Retinal pigment epithelial cell (primary cell): ENCODE results near the gene ST3GAL6.

Source experiments
- DNase-seq: peaks from one replicate; pipeline ENCODE4 v3.0.0-alpha.2; 2010; ENCODE audit warnings: low read depth
- H3K4me3 ChIP-seq: 2 replicates; pipeline ENCODE4 v1.5.1; 2011; ENCODE audit warnings: mild to moderate bottlenecking, low read length, control low read depth, moderate library complexity
- TF ChIP-seq, protein P1 (sequence below): conservative IDR thresholded peaks from 2 replicates; pipeline ENCODE4 v1.5.1; 2011; ENCODE audit warnings: low read depth, low read length, control low read depth, inconsistent platforms

ST3GAL6 gene

DNA sequence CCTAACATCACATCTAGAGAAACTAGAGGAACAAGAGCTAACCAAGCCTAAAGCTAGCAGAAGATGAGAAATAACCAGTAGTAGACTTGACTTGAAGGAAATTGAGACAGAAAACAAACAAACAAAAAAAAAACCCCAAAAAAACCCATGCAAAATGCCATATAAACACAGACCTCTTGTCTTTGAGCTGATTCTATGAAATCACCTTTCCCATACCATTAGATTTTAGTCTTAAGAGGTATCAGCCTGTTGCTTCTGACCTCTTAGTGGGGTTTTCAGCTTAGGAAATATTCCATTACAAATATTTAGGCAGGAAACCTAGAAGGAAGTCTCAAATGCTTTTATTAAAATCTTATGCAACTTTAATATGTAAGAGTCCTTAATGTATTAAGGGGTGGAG is 23.9 kb upstream of the ST3GAL6 start:
- TF ChIP-seq, protein P1, sequence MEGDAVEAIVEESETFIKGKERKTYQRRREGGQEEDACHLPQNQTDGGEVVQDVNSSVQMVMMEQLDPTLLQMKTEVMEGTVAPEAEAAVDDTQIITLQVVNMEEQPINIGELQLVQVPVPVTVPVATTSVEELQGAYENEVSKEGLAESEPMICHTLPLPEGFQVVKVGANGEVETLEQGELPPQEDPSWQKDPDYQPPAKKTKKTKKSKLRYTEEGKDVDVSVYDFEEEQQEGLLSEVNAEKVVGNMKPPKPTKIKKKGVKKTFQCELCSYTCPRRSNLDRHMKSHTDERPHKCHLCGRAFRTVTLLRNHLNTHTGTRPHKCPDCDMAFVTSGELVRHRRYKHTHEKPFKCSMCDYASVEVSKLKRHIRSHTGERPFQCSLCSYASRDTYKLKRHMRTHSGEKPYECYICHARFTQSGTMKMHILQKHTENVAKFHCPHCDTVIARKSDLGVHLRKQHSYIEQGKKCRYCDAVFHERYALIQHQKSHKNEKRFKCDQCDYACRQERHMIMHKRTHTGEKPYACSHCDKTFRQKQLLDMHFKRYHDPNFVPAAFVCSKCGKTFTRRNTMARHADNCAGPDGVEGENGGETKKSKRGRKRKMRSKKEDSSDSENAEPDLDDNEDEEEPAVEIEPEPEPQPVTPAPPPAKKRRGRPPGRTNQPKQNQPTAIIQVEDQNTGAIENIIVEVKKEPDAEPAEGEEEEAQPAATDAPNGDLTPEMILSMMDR, result no peak
- no peak overlapping the region for H3K4me3 ChIP-seq
- no peak for DNase-seq

- TF ChIP-seq, protein P1, result no peak
- DNase-seq, result no peak
- no peak overlapping the region for H3K4me3 ChIP-seq
Measured at GRCh38 chr3:98740324-98740723, 22.8 kb upstream of the ST3GAL6 start.

DNA sequence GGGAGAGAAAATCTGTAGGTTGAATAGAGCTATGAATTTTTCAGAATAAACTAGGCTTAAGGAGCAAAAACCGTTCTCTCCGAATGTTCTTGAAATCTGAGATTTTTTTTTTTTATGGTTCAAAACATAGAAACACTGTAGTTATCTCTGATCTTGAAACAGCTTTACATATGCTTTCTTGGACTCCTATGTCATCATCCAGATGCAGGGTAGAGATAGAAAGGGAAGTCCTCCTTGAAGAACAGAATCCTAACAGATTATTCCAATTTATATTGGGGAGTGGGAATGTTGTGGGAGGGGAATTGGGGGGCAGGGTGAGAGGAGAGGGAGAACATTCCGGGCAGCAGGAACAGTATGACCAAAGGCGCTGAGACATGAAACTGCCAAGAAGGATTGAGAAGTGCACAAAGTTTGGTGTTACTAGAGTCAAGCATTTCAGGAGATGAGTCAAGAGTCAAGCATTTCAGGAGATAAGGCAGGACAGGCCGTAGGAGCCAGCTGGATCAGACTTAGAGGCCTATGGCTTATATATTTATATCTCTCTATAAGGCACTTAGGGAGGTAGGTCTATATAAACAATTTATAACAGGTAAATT is 21.9 kb upstream of the ST3GAL6 start:
- TF ChIP-seq, protein P1, result no peak
- no peak for DNase-seq
- no peak overlapping the region for H3K4me3 ChIP-seq

DNA sequence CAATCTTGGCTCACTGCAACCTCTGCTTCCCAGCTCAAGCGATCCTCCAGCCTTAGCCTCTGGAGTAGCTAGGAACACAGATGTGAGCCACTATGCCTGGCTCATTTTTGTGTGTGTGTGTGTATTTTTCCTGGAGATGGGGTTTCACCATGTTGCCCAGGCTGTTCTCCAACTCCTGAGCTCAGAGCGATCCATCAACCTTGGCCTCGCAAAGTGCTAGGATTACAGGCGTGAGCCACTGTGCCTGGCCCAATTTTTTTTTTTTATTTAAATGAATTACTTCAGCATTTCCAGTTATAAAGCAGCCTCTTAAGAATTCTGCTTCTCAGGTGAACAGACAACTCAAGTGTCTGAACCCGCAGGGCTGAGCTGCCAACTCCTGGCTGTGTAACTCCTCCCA is 20.1 kb upstream of the ST3GAL6 start:
- DNase-seq, result no peak
- TF ChIP-seq, protein P1, result no peak
- no peak overlapping the region for H3K4me3 ChIP-seq

- no peak overlapping the region for H3K4me3 ChIP-seq
- DNase-seq, result no peak
- TF ChIP-seq, protein P1, result no peak
Measured at GRCh38 chr3:98744283-98744682, 18.9 kb upstream of the ST3GAL6 start.

- H3K4me3 ChIP-seq, result no peak overlapping the region
- TF ChIP-seq, protein P1, result no peak
- no peak for DNase-seq
Measured at GRCh38 chr3:98745718-98746117, 17.4 kb upstream of the ST3GAL6 start.

DNA sequence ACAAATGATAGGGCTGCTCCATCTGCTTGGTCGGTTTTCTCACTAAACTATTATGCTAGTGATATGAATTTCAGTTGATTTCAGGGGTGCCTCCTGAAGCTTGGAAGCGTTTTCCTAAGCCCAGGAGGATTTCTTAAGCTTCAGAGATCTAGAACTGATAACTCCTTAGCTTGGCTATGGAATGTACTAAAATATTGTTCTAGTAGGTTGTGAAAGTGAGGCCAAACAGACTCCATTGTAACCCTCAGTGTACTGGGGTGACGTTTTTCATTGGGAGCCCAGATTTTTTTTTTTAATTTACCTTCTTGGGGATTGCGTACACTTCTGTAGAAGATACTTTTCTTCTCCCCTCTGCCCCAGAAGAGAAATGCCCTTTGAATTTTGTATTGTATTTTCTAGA is 17.0 kb upstream of the ST3GAL6 start:
- no peak overlapping the region for H3K4me3 ChIP-seq
- TF ChIP-seq, protein P1, result no peak
- DNase-seq, result no peak
